HepG2 (cell line): ENCODE data around the gene C22orf31. TPM values are rescaled to one million over a fixed set of nuclear protein-coding genes. Genes with fewer than 3 reads are reported as not detected.

Experiments used
- ATAC-seq: fragments of 200-7000 bp; cut with Tn5 transposase; 3 replicates; pipeline ENCODE4 v1.9.1; 2020; ENCODE audit warnings: mild to moderate bottlenecking, moderate library complexity
- BruUV-seq: library from RNA; stranded (reverse); fragments of 400-500 nt; replicated peaks from 2 replicates; lab custom pipeline; 2021; lab: Mats Ljungman, UMichigan
- CTCF ChIA-PET: fragments of 300-600 bp; formaldehyde crosslinking; extraction: SDS; loops from one replicate; lab custom pipeline; 2021; ENCODE audit warnings: low total read pairs, inconsistent platforms, low intra/inter-chr PET ratio; lab: Yijun Ruan, JAX
- POLR2A ChIA-PET: fragments of 350-600 bp; sonication (Branson Sonifier 250); formaldehyde crosslinking; loops from one replicate; lab custom pipeline; 2020; ENCODE audit warnings: antibody characterized with exemption, inconsistent platforms; lab: Yijun Ruan, JAX
- DNase-seq: peaks from one replicate; pipeline ENCODE4 v3.0.0-alpha.2; 2015; ENCODE audit warnings: low spot score
- FAIRE-seq: peaks from 3 replicates; lab custom pipeline; 2011; peaks lifted over from hg19 to GRCh38; lab: Jason Lieb, UNC
- H2AFZ ChIP-seq: one replicate; pipeline ENCODE4 v1.6.1; 2011; ENCODE audit warnings: low read length, inconsistent platforms
- H3K27ac ChIP-seq: fragments of 300-600 bp; 3 replicates; pipeline ENCODE4 v1.8.0; 2011; ENCODE audit warnings: mixed run types, mild to moderate bottlenecking, mixed read lengths, low read length, inconsistent platforms; ENCODE audit not compliant: insufficient read depth; ENCODE audit errors: extremely low read length
- H3K27me3 ChIP-seq, 2 experiments: fragments of 200-600 bp in 1 of 2; 2 replicates in 1 of 2; 3 replicates in 1 of 2; pipeline versions ENCODE4 v1.6.0 to v1.8.0; 2011; ENCODE audit warnings: low read length in 2 of 2, mild to moderate bottlenecking in 2 of 2, moderate library complexity in 2 of 2, inconsistent platforms in 1 of 2; ENCODE audit not compliant: insufficient read depth in 2 of 2, control insufficient read depth in 1 of 2
- H3K36me3 ChIP-seq, 2 experiments: fragments of 200-600 bp in 1 of 2; replicated peaks in 1 of 2; 2 replicates in 1 of 2; 3 replicates in 1 of 2; pipeline versions ENCODE4 v1.5.1 to v1.8.0; 2011; ENCODE audit warnings: low read length in 2 of 2, inconsistent platforms in 1 of 2; ENCODE audit not compliant: insufficient read depth in 2 of 2, control insufficient read depth in 1 of 2
- H3K4me1 ChIP-seq: 2 replicates; pipeline ENCODE4 v1.5.1; 2012; ENCODE audit warnings: low read length, inconsistent platforms; ENCODE audit not compliant: insufficient read depth
- H3K4me2 ChIP-seq: 2 replicates; pipeline ENCODE4 v1.6.0; 2011; ENCODE audit warnings: low read depth, low read length, inconsistent platforms
- H3K4me3 ChIP-seq, 3 experiments: fragments of 200-600 bp in 1 of 3; sonication (generic), shearing (Covaris generic) in 1 of 3; replicated peaks in 1 of 3; 2 replicates each; pipeline ENCODE4 v1.5.1; 2011 to 2016; ENCODE audit warnings: low read length in 3 of 3, inconsistent platforms in 2 of 3, low read depth in 2 of 3, mild to moderate bottlenecking in 2 of 3, control low read depth in 1 of 3, mixed read lengths in 1 of 3; ENCODE audit not compliant: insufficient read depth in 1 of 3
- H3K79me2 ChIP-seq: one replicate; pipeline ENCODE4 v1.6.1; 2011; ENCODE audit warnings: low read length, inconsistent platforms; ENCODE audit not compliant: insufficient read depth
- H3K9ac ChIP-seq: 2 replicates; pipeline ENCODE4 v1.6.0; 2011; ENCODE audit warnings: mild to moderate bottlenecking, low read depth, low read length, inconsistent platforms; ENCODE audit not compliant: insufficient read depth
- H3K9me3 ChIP-seq: 2 replicates; pipeline ENCODE4 v1.5.1; 2012; ENCODE audit warnings: mild to moderate bottlenecking, low read length
- H4K20me1 ChIP-seq: 2 replicates; pipeline ENCODE4 v1.6.0; 2011; ENCODE audit warnings: inconsistent platforms, mild to moderate bottlenecking, low read length, moderate library complexity; ENCODE audit not compliant: insufficient read depth
- AGO2 ChIP-seq: fragments of 200-400 bp; formaldehyde crosslinking; optimal IDR thresholded peaks from 2 replicates; pipeline ENCODE3; 2017; ENCODE audit warnings: mild to moderate bottlenecking, low read depth, low read length, moderate library complexity
- BCL6 ChIP-seq: IDR thresholded peaks from 2 replicates; pipeline ENCODE4 v1.6.1; 2016; ENCODE audit warnings: missing genetic modification reagents, missing compliant biosample characterization
- CAMTA2 ChIP-seq: sonication (generic); formaldehyde crosslinking; IDR thresholded peaks from 2 replicates; pipeline ENCODE4 v1.4.0; 2020; ENCODE audit warnings: mild to moderate bottlenecking, missing genetic modification reagents, borderline replicate concordance
- DNMT1 ChIP-seq: sonication (generic); formaldehyde crosslinking; IDR thresholded peaks from 2 replicates; pipeline ENCODE4 v1.5.1; 2020; ENCODE audit warnings: mild to moderate bottlenecking, missing genetic modification reagents
- IRF2 ChIP-seq: IDR thresholded peaks from 2 replicates; pipeline ENCODE4 v1.6.1; 2018; ENCODE audit warnings: missing genetic modification reagents, missing compliant biosample characterization
- KDM2A ChIP-seq: sonication (generic); formaldehyde crosslinking; IDR thresholded peaks from 2 replicates; pipeline ENCODE4 v1.4.0; 2020; ENCODE audit warnings: low read depth, missing genetic modification reagents, borderline replicate concordance
- MIER2 ChIP-seq: IDR thresholded peaks from 2 replicates; pipeline ENCODE4 v1.6.1; 2016; ENCODE audit warnings: missing biosample characterization, missing genetic modification reagents
- ONECUT2 ChIP-seq: sonication (generic); formaldehyde crosslinking; IDR thresholded peaks from 2 replicates; pipeline ENCODE4 v1.4.0; 2020; ENCODE audit warnings: missing genetic modification reagents
- RBM22 ChIP-seq: fragments of 200-400 bp; formaldehyde crosslinking; optimal IDR thresholded peaks from 2 replicates; pipeline ENCODE3; 2017; ENCODE audit warnings: mild to moderate bottlenecking, low read length, moderate library complexity
- ZBTB38 ChIP-seq: sonication (generic); formaldehyde crosslinking; IDR thresholded peaks from 2 replicates; pipeline ENCODE4 v1.5.1; 2020; ENCODE audit warnings: mild to moderate bottlenecking, missing genetic modification reagents
- ZBTB44 ChIP-seq: sonication (generic); formaldehyde crosslinking; IDR thresholded peaks from 2 replicates; pipeline ENCODE4 v1.4.0; 2020; ENCODE audit warnings: missing genetic modification reagents
- ZMYM2 ChIP-seq: sonication (generic); formaldehyde crosslinking; IDR thresholded peaks from 2 replicates; pipeline ENCODE4 v1.8.0; 2022; ENCODE audit warnings: mild to moderate bottlenecking, missing genetic modification reagents
- ZMYM4 ChIP-seq: sonication (generic); formaldehyde crosslinking; IDR thresholded peaks from 2 replicates; pipeline ENCODE4 v1.8.1; 2023; ENCODE audit warnings: mild to moderate bottlenecking, missing genetic modification reagents
- ZNF687 ChIP-seq: sonication (generic); formaldehyde crosslinking; IDR thresholded peaks from 2 replicates; pipeline ENCODE4 v1.5.1; 2020; ENCODE audit warnings: mild to moderate bottlenecking, missing genetic modification reagents, moderate library complexity
- ZNF703 ChIP-seq: sonication (generic); formaldehyde crosslinking; IDR thresholded peaks from 2 replicates; pipeline ENCODE4 v1.5.1; 2020; ENCODE audit warnings: missing genetic modification reagents, mild to moderate bottlenecking, moderate library complexity, borderline replicate concordance
- ZNF782 ChIP-seq: sonication (generic); formaldehyde crosslinking; IDR thresholded peaks from 2 replicates; pipeline ENCODE4 v1.4.0; 2020; ENCODE audit warnings: missing genetic modification reagents, mild to moderate bottlenecking, borderline replicate concordance
- ZNF792 ChIP-seq: IDR thresholded peaks from 2 replicates; pipeline ENCODE4 v1.6.1; 2016
- WGBS: methylation state at CpG from one replicate; pipeline ENCODE4 v1.1.6; 2017; ENCODE audit warnings: low lambda C conversion rate; 5-methylcytosine and 5-hydroxymethylcytosine counted together
- in situ Hi-C: cut with HindIII; loops from 2 replicates; pipeline ENCODE4 v1.10.0; 2017; ENCODE audit warnings: low pct_unique_long_range_greater_than_20kb; ENCODE audit not compliant: extremely low pct_ligation_motif_present
- intact Hi-C: fragments of 100-400 bp; cut with micrococcal nuclease; formaldehyde crosslinking; loops from one replicate; pipeline ENCODE4 v1.10.0; 2022; ENCODE audit not compliant: unreplicated experiment
- polyA plus RNA-seq, 8 experiments: library from polyadenylated mRNA; depleted of rRNA in 3 of 8; stranded (reverse) in 7 of 8; unstranded in 1 of 8; fragments of >200 nt; fragmentation: Illumina TruSeq in 4 of 8; extraction: Trizol in 4 of 8; gene quantifications; 2 replicates each; pipeline versions ENCODE4 v1.2.1 to v1.2.3, GENCODE V29; 2011 to 2016; ENCODE audit warnings: low read depth in 4 of 8, missing spikeins in 1 of 8, mixed read lengths in 1 of 8; ENCODE audit not compliant: insufficient read depth in 1 of 8
- total RNA-seq, 5 experiments: library from RNA; depleted of rRNA; stranded (reverse); fragments of >200 nt; fragmentation: Illumina TruSeq; extraction: Trizol; gene quantifications; 2 replicates each; pipeline ENCODE4 v1.2.3, GENCODE V29; 2016; ENCODE audit warnings: low read depth in 1 of 5

The C22orf31 gene
- total and polyA plus RNA-seq, 2 of the 13 experiments (the other 11 are each of a cell fraction or from before 2014, with no cell fraction given): not detected

GRCh38 chr22:29048822-29049654 is 12.6 kb downstream of the C22orf31 start (continued):
- no peak for TF ChIP-seq ZBTB44
- TF ChIP-seq AGO2: peak; percentile 70
- TF ChIP-seq CAMTA2 (CRISPR knock-in tag): no peak

GRCh38 chr22:29044657-29045176 is 16.9 kb downstream of the C22orf31 start:
- POLR2A ChIA-PET: interaction anchor here (0.6 to 1.3 kb wide), 3 partner anchors 11 to 263 kb away, joined by 3 read pairs; partner anchors contain the start of gene XBP1
- no peak for FAIRE-seq
- H3K36me3 ChIP-seq: peaks cover 47 to 89% of the 10 kb centered on the region in 2 experiments
- no peak overlapping the region for H3K4me2 ChIP-seq
- peaks cover 9% of the 10 kb centered on the region for H4K20me1 ChIP-seq
- intact Hi-C loops (loop anchor here (5.0 kb wide), 1 partner anchor 108 kb away; no protein-coding TSS in a partner anchor), in situ Hi-C loops (no loop called here)
- peak; percentile 51 for DNase-seq
- peak overlapping the region; percentile 53 for H3K27ac ChIP-seq
- no TSS peak for BruUV-seq
- no peak overlapping the region for H3K4me3 ChIP-seq
- no peaks in the 10 kb centered on the region for H3K9me3 ChIP-seq
- peaks cover 55% of the 10 kb centered on the region for H3K4me1 ChIP-seq
- ATAC-seq: peak; percentile 41
- WGBS: 70% methylated on average over 11 of the region's 13 CpGs
- H3K79me2 ChIP-seq: peaks cover 25% of the 10 kb centered on the region
- H3K9ac ChIP-seq: no peak overlapping the region
- CTCF ChIA-PET: no interaction called here
- H3K27me3 ChIP-seq: no peaks in the 10 kb centered on the region
- H2AFZ ChIP-seq: no peak overlapping the region
- TF ChIP-seq ONECUT2 (CRISPR knock-in tag): no peak
- TF ChIP-seq IRF2 (CRISPR knock-in tag): no peak
- peak; percentile 77; the same call in 1 of the 2 replicates for TF ChIP-seq ZBTB38
- TF ChIP-seq ZMYM2 (CRISPR knock-in tag): peak; percentile 91
- no peak for TF ChIP-seq MIER2 (CRISPR knock-in tag)
- no peak for TF ChIP-seq DNMT1 (CRISPR knock-in tag)
- peak; percentile 46 for TF ChIP-seq ZNF687
- TF ChIP-seq RBM22: peak; percentile 64
- TF ChIP-seq KDM2A (CRISPR knock-in tag): 0 out of 2 replicates have a peak, but pooled peaks have one; percentile 15
- TF ChIP-seq ZMYM4: 0 out of 2 replicates have a peak, but pooled peaks have one; percentile 15
- TF ChIP-seq BCL6 (CRISPR knock-in tag): 0 out of 2 replicates have a peak, but pooled peaks have one; percentile 22
- no peak for TF ChIP-seq ZNF792
- TF ChIP-seq ZNF782 (CRISPR knock-in tag): no peak
- TF ChIP-seq ZNF703 (CRISPR knock-in tag): no peak
